ENCODE measurements around the gene GAREM2. TPM values are rescaled to one million over a fixed set of nuclear protein-coding genes. Genes with fewer than 3 reads are reported as not detected.

GAREM2 gene
- not detected for total RNA-seq (2021; fragmentation: NEBNext Ultra II Directional; extraction: Animal tissue kit (Norgen Biotek cat#: 25700))
- long read RNA-seq, result 0 reads

GRCh38 chr2:26172871-26173775 lies at the start of gene GAREM2:
GAREM2 (plus strand) TSS chr2:26173088; CDS start chr2:26173221, 133 bp downstream.
- no peaks in the 10 kb centered on the region for H3K9me3 Mint-ChIP-seq
- peaks cover 4% of the 10 kb centered on the region; the same call in 1 of the 2 replicates for H3K36me3 Mint-ChIP-seq (ENCODE audit: low read depth)
- no peak within 1 kb of the TSS; the same call in 1 of the 2 replicates for H3K4me3 Mint-ChIP-seq
- no peak for TF ChIP-seq CTCF (IDR thresholded peaks at IDR 0.05)
- peaks cover 30% of the 10 kb centered on the region for H3K27me3 Mint-ChIP-seq (ENCODE audit: insufficient read depth)
- no peak within 1 kb of the TSS for H3K27ac Mint-ChIP-seq
- no peaks in the 10 kb centered on the region for H3K4me1 Mint-ChIP-seq (ENCODE audit: low read depth)
- no peak for DNase-seq

DNA sequence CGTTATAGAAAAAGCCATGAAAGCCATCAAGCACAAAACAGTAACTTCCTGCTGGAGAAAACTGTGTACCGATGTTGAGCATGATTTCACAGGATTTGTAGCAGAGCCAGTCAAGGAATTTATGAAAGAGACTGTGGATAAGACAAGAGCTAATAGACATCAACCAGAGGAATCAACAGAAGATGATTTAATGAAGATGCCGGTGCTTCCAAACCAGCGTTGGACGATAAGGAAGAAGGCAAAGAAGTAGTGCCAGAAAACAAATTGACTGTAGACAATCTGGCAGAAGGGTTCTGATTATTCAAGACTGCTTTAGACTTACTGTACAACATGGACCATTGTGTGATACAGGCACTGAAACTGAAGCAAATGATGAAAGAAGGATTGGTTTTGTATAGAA lies 49.5 kb upstream of the GAREM2 start:
- H3K9me3 Mint-ChIP-seq, result no peaks in the 10 kb centered on the region
- H3K36me3 Mint-ChIP-seq (ENCODE audit: low read depth), result peaks cover 4% of the 10 kb centered on the region; the same call in 1 of the 2 replicates
- no peak for DNase-seq
- no peak for TF ChIP-seq CTCF (IDR thresholded peaks at IDR 0.05)
- H3K27me3 Mint-ChIP-seq (ENCODE audit: insufficient read depth), result no peaks in the 10 kb centered on the region
- no peak overlapping the region for H3K27ac Mint-ChIP-seq
- H3K4me3 Mint-ChIP-seq, result no peak overlapping the region
- H3K4me1 Mint-ChIP-seq (ENCODE audit: low read depth), result no peaks in the 10 kb centered on the region

DNA sequence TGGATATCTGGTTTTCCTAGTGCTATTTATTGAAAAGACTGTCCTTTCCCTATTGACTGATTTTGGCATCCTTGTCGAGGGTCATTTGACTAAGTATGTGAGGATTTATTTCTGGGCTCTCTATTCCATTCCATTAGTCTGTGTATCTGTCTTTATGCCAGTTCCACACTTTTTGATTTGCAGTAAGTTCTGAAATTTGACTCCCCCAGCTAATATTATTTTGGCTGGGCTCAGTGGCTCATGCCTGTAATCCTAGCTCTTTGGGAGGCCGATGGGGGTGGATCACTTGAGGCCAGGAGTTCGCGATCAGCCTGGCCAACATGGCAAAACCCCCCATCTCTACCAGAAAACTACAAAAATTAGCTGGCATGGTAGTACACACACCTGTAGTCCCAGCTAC lies 46.8 kb upstream of the GAREM2 start:
- DNase-seq, result no peak
- no peaks in the 10 kb centered on the region for H3K27me3 Mint-ChIP-seq (ENCODE audit: insufficient read depth)
- TF ChIP-seq CTCF (IDR thresholded peaks at IDR 0.05), result no peak
- no peak overlapping the region for H3K27ac Mint-ChIP-seq
- no peaks in the 10 kb centered on the region for H3K4me1 Mint-ChIP-seq (ENCODE audit: low read depth)
- H3K9me3 Mint-ChIP-seq, result no peaks in the 10 kb centered on the region
- peaks cover 9% of the 10 kb centered on the region for H3K36me3 Mint-ChIP-seq (ENCODE audit: low read depth)
- no peak overlapping the region for H3K4me3 Mint-ChIP-seq

GRCh38 chr2:26128176-26128575 lies 44.7 kb upstream of the GAREM2 start:
- Mint-ChIP-seq H3K9me3 (no peaks in the 10 kb centered on the region), H3K36me3 (ENCODE audit: low read depth) (peaks cover 9% of the 10 kb centered on the region)

GRCh38 chr2:26130763-26131162 lies 42.1 kb upstream of the GAREM2 start:
- no peaks in the 10 kb centered on the region for H3K27me3 Mint-ChIP-seq (ENCODE audit: insufficient read depth)
- peaks cover 13% of the 10 kb centered on the region for H3K36me3 Mint-ChIP-seq (ENCODE audit: low read depth)
- DNase-seq, result no peak
- no peaks in the 10 kb centered on the region for H3K4me1 Mint-ChIP-seq (ENCODE audit: low read depth)
- no peak overlapping the region for H3K27ac Mint-ChIP-seq
- no peaks in the 10 kb centered on the region for H3K9me3 Mint-ChIP-seq
- H3K4me3 Mint-ChIP-seq, result no peak overlapping the region
- no peak for TF ChIP-seq CTCF (IDR thresholded peaks at IDR 0.05)

More at GRCh38 chr2:26128176-26128575, 44.7 kb upstream of the GAREM2 start:
- H3K27me3 Mint-ChIP-seq (ENCODE audit: insufficient read depth), result no peaks in the 10 kb centered on the region
- no peaks in the 10 kb centered on the region for H3K4me1 Mint-ChIP-seq (ENCODE audit: low read depth)
- no peak for TF ChIP-seq CTCF (IDR thresholded peaks at IDR 0.05)
- H3K27ac Mint-ChIP-seq, result no peak overlapping the region
- no peak for DNase-seq
- no peak overlapping the region for H3K4me3 Mint-ChIP-seq
